Mononuclear cell (primary cell): ENCODE measurements around the gene MAP1LC3A. TPM values are rescaled to one million over a fixed set of nuclear protein-coding genes. Genes with fewer than 3 reads are reported as not detected.
"Not testable (repeated sequence)": the region's sequence is repeated elsewhere in the genome, so short reads cannot be mapped to it uniquely, and the experiment has no call there.

Experiments
- H3K27me3 ChIP-seq: 2 replicates; pipeline ENCODE4 v1.6.0; 2011; ENCODE audit warnings: low read length, control low read depth; ENCODE audit not compliant: insufficient read depth
- H3K4me1 ChIP-seq: 2 replicates; pipeline ENCODE4 v1.5.1; 2011; ENCODE audit warnings: mild to moderate bottlenecking, low read length, control low read depth; ENCODE audit not compliant: insufficient read depth
- H3K4me3 ChIP-seq: 2 replicates; pipeline ENCODE4 v1.5.1; 2011; ENCODE audit warnings: mild to moderate bottlenecking, low read length, moderate library complexity
- H3K9me3 ChIP-seq: 2 replicates; pipeline ENCODE4 v1.5.1; 2011; ENCODE audit warnings: low read depth, mild to moderate bottlenecking, control low read depth, low read length
- total RNA-seq: library from RNA; depleted of rRNA; stranded (reverse); fragments of >200 nt; gene quantifications from one replicate; pipeline ENCODE4 v1.2.3, GENCODE V29; 2012

Gene MAP1LC3A
- 3.4 TPM for total RNA-seq

DNA sequence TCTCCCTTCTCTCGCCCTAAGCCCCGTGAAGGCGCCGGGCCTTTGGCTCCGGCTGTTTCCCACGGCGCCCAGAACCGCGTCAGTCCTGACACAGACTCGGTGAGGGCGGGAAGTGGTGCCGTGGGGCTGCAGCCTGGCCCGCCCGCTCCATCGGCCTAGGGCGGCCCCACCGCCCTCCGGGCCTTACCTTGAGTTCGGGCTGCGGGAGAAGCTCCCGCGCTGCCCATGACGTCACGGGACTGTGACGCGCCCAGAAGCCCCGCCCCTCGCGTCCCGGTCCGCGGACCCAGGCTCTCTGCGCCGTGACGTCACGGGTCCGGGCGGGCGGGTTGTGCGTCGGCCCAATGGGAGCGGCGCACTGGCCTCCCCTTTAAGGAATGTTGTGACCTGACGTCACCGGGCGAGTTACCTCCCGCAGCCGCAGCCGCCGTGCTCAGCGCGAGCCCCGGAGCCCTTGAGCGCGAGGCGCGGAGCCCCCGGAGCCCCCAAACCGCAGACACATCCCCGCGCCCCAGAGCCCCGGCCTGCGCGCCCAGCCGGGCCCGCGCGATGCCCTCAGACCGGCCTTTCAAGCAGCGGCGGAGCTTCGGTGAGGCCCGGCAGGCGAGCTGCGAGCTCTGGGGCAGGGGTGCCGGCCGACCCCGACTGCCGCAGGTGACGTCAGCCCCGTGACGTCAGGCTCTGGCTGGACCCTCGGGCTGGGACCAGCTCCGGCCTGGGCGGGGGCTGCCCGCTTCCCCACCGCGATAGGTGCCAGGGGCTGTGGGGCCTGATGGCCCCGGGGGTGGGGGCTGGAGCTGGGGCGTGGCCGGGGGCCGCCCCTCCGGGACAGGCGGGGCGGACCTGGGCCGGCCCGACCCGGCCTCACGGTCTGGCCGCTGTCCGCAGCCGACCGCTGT, at the start of gene MAP1LC3A:
MAP1LC3A (plus strand) TSS at position 399 of the 899 bp plus-strand sequence; CDS start at position 550, 151 bp downstream.
- peak within 1 kb of the TSS; percentile 61 for H3K4me3 ChIP-seq
- no peaks in the 10 kb centered on the region for H3K9me3 ChIP-seq
- H3K27me3 ChIP-seq, result no peaks in the 10 kb centered on the region
- peaks cover 9% of the 10 kb centered on the region for H3K4me1 ChIP-seq

DNA sequence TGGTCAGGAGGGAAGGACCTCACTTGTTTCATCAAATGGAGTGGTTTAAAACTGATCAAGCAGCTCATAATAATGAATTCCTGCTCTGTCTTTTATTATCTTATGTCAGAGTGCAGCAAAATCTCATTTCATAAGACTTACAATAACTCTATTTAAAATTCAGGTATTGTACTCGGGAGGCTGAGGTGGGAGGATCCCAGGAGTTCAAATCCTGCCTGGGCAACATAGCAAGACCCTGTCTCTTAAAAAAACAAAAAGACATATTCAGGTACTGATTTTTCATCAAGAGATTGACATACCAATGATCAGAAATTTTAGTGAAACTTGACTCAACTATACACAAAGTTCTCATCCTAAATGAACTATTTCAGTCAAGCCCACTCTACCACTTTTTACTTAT, 47.9 kb upstream of the MAP1LC3A start:
- Histone ChIP-seq H3K4me3 (no peak overlapping the region), H3K4me1 (peaks cover 8% of the 10 kb centered on the region), H3K27me3 (no peaks in the 10 kb centered on the region)

DNA sequence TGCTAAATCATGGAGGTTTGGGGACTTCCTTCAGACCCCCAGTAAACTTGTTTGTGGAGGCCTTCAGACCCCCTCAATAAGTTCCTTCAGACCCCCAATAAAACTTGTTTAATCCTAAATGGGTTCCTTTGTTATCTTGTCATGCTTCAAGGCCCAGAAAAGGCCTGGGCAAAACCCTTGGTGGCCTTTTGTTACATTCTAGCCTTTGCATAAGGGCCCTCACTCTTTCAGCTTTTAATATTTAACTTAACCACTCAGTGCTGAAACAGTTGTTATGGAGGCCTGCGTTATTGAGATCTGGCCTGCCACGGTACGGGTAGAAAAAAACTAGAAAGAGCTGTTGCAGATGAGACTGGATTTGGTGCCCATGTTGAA, 46.6 kb upstream of the MAP1LC3A start:
- peaks cover 11% of the 10 kb centered on the region for H3K4me1 ChIP-seq
- no peaks in the 10 kb centered on the region for H3K9me3 ChIP-seq
- H3K27me3 ChIP-seq, result no peaks in the 10 kb centered on the region
- H3K4me3 ChIP-seq, result no peak overlapping the region

More for the DNA sequence above, 47.9 kb upstream of the MAP1LC3A start:
- no peaks in the 10 kb centered on the region for H3K9me3 ChIP-seq

- no peaks in the 10 kb centered on the region for H3K27me3 ChIP-seq
- peaks cover 13% of the 10 kb centered on the region for H3K4me1 ChIP-seq
- H3K9me3 ChIP-seq, result no peaks in the 10 kb centered on the region
- no peak overlapping the region for H3K4me3 ChIP-seq
Measured at GRCh38 chr20:34512266-34512954, 46.1 kb upstream of the MAP1LC3A start.

- Histone ChIP-seq H3K4me1 (peaks cover 17% of the 10 kb centered on the region), H3K4me3 (no peak overlapping the region), H3K27me3 (no peaks in the 10 kb centered on the region), H3K9me3 (no peaks in the 10 kb centered on the region)
Measured at GRCh38 chr20:34512955-34513419, 45.5 kb upstream of the MAP1LC3A start.

- H3K9me3 ChIP-seq, H3K27me3 ChIP-seq, H3K4me3 ChIP-seq: not testable (repeated sequence)
- H3K4me1 ChIP-seq, result peaks cover 26% of the 10 kb centered on the region
Measured at GRCh38 chr20:34514034-34514433, 44.5 kb upstream of the MAP1LC3A start.

DNA sequence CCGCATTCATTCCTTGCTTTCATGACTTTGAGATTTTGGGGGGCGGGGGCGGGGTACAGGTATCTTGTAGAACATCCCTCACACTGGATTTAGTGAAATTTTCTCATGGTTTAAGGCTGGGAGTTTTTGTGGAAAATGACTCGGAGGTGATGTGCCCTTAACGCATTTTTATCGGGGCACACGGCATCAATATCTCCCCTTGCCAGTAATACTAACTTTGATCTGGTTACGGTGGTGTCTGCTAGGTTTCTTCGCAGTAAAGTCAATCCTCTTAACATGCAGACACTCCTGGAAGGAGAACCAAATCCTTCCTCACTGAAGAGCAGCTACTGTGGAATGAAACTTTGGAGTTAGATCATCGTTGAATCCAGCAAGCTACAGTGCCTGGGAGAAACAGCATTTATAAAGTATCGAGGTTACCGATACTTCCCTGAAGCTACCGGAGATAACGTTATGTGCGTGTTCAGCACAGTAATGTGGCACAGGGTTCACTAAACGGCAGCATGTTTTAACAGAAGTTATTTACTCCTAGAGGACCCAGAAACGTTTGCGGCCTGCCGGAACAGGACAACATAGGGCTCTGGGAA, 43.5 kb upstream of the MAP1LC3A start:
- Histone ChIP-seq H3K9me3 (no peaks in the 10 kb centered on the region), H3K27me3 (no peaks in the 10 kb centered on the region), H3K4me3 (peak overlapping the region; percentile 82), H3K4me1 (peaks cover 26% of the 10 kb centered on the region)

GRCh38 chr20:34515484-34516246, 42.9 kb upstream of the MAP1LC3A start:
- H3K4me3 ChIP-seq, result peak overlapping the region; percentile 82

DNA sequence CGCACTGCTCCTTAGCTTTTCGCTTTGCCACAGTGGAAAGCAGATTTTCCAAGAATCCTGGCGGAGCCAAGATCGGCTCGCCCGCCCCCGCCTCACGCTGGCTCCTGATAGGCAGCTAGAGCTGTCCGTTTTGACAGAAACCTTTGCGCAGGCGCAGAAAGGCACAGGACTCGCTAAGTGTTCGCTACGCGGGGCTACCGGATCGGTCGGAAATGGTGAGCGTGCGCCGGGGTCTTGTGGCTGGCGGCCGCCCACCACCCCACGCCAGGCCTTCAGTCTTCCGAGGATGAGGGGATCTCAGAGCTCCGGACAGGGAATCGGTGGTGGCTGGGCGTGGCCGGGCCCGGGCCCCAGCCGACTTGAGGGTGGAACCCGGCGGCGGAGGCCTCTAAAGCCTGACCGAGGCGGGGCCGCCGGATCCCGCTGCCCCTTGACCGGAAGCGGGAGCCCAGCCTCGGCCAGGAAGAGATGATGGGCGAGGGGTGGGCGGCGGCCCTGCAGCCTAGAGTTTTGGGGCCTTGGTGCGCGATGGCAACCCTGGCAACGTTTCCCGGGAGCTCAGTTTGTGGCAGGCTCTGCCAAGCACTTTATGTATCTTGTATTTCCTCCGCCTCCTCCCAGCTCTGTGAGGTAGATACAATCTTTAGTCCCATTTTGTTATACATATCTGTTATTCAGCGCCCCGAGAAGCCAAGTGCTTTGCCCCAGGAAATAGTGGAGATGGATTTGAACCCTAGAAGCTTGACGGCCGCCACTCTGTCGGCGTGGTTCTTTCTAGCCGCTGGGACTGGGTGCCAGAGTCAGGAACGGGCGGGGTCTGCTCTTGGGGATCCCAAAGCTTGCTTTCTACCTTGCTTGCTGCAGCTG, 42.0 kb upstream of the MAP1LC3A start, which contains the start of gene DYNLRB1:
DYNLRB1 (plus strand) TSS at position 176 of the 867 bp plus-strand sequence; CDS start at position 213, 37 bp downstream.
- no peaks in the 10 kb centered on the region for H3K9me3 ChIP-seq
- H3K4me1 ChIP-seq, result peaks cover 26% of the 10 kb centered on the region
- H3K4me3 ChIP-seq, result peak within 1 kb of the TSS; percentile 82
- no peaks in the 10 kb centered on the region for H3K27me3 ChIP-seq

More at GRCh38 chr20:34515484-34516246, 42.9 kb upstream of the MAP1LC3A start:
- H3K9me3 ChIP-seq, result no peaks in the 10 kb centered on the region
- no peaks in the 10 kb centered on the region for H3K27me3 ChIP-seq
- H3K4me1 ChIP-seq, result peaks cover 26% of the 10 kb centered on the region

DNA sequence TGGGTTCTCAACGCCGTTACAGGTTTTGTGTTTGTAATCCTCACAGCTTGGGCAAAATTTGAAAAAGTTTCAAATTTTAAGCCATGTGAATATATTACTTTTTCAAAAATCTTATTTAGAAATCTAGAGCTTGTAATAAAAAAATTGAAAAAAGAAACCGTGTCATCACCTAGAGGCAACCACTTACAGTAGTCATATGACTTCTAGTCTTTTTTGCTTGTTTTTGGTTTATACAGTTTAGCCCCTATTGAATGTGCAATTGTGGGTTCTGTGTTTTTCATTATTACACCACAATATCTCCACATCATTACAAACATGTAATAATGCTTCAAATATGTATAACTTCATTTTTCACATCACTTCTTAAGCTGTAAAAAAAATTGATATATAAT, 41.4 kb upstream of the MAP1LC3A start:
- Histone ChIP-seq H3K27me3 (no peaks in the 10 kb centered on the region), H3K4me3 (peak overlapping the region; percentile 82), H3K9me3 (no peaks in the 10 kb centered on the region), H3K4me1 (peaks cover 26% of the 10 kb centered on the region)

DNA sequence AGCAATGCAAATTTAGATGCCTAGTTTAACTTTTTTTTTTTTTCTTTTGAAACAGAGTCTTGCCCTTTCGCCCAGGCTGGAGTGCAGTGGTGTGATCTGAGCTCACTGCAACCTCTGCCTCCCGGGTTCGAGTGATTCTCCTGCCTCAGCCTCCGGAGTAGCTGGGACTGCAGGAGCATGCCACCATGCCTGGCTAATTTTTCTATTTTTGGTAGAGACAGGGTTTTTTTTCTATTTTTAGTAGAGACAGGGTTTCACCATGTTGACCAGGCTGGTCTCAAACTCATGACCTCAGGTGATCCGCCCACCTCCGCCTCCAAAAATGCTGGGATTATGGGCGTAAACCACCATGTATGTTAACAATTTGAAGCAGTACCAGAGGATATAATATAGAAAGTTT, 39.7 kb upstream of the MAP1LC3A start:
- H3K4me3 ChIP-seq, result not testable (repeated sequence)

GRCh38 chr20:34519841-34520240, 38.7 kb upstream of the MAP1LC3A start:
- not testable (repeated sequence) for H3K27me3 ChIP-seq, H3K9me3 ChIP-seq, H3K4me3 ChIP-seq
- peaks cover 25% of the 10 kb centered on the region for H3K4me1 ChIP-seq

More for the DNA sequence above, 39.7 kb upstream of the MAP1LC3A start:
- not testable (repeated sequence) for H3K27me3 ChIP-seq, H3K9me3 ChIP-seq
- H3K4me1 ChIP-seq, result peaks cover 26% of the 10 kb centered on the region

DNA sequence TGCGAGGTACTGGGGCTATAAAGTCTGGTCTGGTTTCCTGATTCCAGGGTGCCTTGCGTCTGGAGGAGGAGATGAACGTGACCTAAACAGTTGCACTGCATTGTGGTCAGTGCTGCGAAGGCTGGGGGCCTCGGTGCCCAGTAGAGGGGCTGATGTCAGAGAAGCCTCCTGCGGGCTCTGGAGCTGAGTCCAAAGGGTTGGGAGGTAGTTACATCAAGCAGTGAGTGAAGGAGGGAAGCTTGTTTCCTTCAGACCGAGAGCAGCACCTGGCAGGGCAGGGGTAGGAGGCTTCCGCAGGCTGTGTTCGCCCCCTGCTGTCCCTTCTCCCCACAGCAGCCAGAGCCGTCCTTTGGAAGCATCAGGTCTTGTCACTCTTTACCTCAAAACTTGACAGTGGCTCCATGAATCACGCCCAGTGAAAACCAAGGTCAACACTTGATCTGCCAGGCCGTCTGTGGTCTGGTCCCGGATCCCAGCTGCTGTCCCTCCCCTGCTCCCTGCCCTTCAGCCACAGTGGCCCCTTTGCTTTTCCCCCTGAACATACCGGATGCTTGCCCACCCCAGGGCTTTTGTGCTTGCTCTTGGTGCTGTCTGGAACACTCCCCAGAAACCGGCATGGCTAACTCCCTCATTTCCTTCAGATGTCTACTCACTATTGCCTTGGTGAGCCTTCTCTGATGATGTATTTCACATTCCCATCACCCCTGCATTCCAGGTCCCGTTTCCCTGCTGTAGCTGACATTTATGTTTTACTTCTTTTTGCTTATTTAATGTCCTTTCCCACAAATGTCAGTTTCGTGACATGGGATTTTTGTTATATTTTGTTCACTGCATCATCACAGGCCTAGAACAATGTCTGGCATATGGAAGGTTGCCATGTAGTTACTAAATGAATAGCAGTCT, 35.3 kb upstream of the MAP1LC3A start:
- no peak overlapping the region for H3K4me3 ChIP-seq
- peaks cover 8% of the 10 kb centered on the region for H3K4me1 ChIP-seq
- H3K27me3 ChIP-seq, result no peaks in the 10 kb centered on the region
- H3K9me3 ChIP-seq, result no peaks in the 10 kb centered on the region
